COR-L47 (cell line): ENCODE results near the gene GPX2.

Source experiments
- DNase-seq: peaks from one replicate; lab custom pipeline; 2025; lab: John Stamatoyannopoulos, UW

GPX2 gene

DNA sequence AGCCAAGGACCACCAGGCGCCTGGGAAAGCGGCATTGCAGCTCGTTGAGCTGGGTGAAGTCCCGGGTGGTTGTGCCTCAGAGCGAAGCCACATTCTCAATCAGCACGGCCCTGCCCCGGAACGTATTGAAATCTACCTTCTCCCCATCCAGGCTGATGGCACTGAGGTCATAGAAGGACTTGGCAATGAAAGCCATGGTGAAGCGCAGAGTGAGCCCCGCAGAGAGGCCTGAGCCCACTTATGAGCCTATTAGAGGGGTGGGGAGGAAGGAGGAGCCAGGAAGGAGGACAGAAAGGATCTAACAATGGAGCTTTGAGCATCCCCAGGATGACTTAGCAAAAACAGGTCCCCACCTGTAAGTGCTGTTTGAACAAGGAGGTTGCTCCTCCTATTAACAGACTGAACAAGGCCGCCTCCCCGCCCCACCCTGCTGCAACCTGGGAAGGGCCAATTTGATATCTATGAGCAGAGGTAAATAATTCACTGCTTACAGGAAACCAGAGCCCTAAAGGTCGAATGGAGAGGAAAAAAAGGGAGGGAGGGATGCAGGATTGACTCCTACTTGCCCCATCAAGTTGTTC is at the start of gene GPX2:
TSS of gene GPX2 (minus strand) at position 215 of the 581 bp plus-strand sequence. CDS start at position 196, 19 bp downstream.
- peak; percentile 93 for DNase-seq

- no peak for DNase-seq
Measured at GRCh38 chr14:64990939-64991338, 48.4 kb upstream of the GPX2 start.

GRCh38 chr14:64990296-64990695 is 47.8 kb upstream of the GPX2 start:
- DNase-seq: no peak

- DNase-seq: no peak
Measured at GRCh38 chr14:64987438-64987767, 44.9 kb upstream of the GPX2 start.

- DNase-seq: peak; percentile 97
Measured at GRCh38 chr14:64986648-64987437, 44.3 kb upstream of the GPX2 start, which contains the start of gene FNTB. FNTB (plus strand) TSS chr14:64986895; CDS start chr14:64986954, 59 bp downstream.

DNA sequence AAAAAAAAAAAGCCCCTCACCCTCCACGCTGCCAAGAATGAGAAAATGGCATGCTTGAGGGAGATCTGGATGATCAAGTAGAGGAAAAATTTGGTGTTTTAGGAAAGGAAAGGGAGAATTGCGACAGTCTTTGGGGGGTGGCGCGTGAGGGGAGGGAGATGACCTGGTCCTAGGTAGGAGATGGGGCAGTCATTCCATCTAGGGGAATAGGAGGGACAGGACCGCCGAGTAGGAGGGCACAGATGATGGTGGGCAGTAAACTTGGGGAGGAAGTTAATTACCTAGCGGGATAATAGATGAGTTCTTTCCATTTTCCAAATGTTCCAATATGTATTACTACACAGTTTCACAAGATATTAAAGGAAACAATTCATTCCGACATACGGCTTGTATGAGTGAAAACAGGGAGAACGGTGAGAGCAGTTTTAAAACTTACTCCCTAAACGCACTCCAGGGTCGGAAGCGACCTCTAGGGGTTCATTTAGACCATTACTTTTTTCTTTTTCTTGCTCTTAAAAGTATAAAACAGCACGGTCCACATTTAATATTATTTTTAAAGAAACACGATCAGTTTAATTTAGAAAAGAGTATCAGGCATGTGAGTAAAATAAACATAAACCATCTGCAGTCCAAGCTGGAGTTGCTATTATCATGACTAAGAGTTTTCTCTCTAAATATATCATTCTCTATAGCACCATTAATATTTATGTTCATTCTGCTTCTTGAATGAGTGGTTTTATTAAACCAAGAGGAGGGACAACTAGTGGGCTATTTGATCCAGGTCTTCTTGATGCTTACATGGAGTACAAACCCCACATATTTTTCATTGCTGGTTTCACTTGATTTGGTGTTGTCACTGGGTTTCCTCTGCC is 41.1 kb upstream of the GPX2 start:
- peak; percentile 33 for DNase-seq

DNA sequence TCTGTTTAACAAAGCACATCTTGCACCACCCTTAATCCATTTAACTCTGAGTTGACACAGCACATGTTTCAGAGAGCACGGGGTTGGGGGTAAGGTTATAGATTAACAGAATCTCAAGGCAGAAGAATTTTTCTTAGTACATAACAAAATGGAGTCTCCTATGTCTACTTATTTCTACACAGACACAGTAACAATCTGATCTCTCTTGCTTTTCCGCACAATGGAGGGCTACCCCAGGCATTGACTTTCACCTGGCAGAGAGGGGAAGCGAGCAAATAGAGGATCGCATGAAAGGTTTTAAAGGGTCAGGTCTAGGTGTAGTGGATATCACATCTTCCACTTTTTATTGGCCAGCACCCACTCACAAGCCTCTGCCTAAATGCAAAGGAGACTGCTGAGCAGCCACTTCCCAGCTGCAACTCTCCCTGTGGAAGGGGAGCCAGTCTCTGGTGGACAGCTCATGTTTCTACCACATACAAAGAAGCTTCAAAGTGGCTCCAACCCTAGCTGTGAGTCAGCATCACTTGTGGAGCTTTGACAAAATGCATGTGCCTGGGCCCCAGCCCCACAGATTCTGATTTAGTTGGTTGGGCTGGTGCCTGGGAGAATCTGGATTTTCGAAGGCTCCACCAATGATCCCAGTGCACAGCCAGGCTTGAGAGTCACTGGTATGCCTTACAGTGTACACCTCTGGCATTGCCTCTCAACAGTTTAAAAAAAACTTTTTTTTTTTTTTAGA is 37.0 kb upstream of the GPX2 start:
- no peak for DNase-seq

GRCh38 chr14:64974563-64974962 is 32.0 kb upstream of the GPX2 start:
- no peak for DNase-seq

- no peak for DNase-seq
Measured at GRCh38 chr14:64973826-64974225, 31.3 kb upstream of the GPX2 start.

GRCh38 chr14:64973026-64973442 is 30.5 kb upstream of the GPX2 start:
- DNase-seq: no peak

DNA sequence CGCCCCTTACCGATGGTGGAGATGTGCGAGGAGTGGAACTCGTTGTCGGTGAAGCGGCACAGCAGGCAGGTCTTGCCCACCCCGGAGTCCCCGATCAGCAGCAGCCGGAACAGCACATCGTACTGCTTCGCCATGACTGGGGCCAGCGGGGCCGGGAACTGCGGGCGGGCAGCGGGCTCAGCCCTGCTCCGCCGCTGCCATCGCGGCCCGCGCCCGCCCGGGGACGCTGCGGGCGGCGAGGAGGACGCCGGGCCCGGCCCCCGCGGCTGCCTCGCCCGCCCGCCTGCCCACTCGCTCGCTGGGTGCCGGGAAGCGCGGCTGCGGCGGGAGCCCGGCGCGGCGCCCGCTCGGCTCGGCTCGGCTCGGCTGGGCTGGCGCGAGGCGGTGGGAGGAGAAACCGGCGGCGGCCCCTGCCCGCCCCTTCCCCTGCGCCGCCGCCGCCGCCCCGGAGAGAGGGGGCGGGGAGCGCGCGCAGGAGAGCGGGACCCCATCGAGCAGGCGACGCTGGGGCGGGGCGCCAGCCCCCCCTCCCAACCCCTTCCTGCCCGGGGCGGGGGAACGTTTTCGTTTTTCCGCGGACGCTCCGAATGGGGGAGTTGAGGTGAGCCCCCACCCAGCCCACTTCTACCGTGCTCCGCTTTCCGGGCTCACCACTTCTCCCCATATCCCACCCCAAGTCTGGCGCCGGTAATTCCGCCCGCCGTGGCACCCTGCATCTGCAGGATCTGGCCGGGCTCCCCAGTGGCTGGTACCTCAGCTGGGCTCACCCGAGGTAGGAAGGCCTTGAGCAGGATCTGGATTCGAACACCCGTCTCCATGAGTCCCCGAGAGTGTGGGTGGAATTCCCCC is 29.6 kb upstream of the GPX2 start, which contains the start of gene RAB15:
TSS of gene RAB15 (minus strand) at position 394 of the 849 bp plus-strand sequence. CDS start at position 134, 260 bp downstream.
- DNase-seq: peak; percentile 40

DNA sequence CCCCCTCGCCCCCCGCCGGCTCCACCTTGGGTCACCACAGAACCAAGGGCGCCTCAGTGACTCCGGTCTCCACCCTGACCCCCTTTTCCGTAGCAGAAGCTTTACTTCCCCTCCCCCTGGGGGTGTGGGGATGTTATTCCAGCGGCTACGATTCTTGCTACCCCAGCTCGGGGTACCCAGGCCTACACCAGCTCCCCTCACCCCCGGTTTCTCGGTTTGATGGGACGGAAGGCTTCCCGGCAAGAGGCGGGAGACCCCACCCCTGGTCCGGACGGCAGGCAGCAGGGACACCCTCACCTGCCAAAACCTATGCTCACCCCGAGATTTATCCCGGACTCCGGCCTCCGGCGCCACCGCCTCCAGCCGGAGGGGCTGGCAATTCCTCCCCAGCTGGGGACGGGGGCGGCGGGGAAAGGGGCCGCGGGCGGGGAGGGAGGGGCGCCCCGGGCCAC is 29.0 kb upstream of the GPX2 start:
- DNase-seq: no peak

DNA sequence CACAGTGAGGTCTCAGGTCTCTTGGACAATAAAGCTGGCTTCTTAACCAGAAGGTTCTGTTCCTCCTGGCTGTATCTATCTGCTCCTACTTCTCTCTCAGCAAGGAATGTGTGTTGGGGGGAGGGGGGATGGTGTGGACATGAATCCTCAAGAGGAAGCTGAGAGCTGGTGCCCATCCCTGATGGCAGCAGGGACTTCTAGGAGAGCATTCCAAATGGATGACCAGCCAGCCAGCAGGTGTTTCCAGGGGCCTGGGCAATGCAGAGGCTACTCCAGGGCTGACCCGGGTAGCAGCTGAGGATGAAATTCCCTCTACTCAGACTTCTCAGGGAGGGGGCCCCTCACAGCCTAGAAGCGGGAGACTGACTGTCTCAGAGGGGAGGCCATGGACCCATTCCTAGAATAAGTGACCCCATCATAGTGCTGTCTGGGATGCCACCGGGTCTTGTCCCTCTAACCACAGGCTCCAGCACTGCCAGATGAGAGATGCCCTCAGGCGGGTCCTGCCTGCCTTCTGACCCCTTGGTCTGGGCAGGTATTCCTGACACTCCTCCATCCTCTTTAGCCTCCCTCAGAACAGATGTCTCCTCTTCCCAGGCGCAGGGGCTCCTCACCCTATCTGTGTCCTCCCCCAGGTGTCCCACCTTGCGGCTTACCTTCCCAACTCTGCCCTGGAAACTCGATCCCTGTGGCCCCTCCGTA is 28.4 kb upstream of the GPX2 start:
- DNase-seq: no peak

DNA sequence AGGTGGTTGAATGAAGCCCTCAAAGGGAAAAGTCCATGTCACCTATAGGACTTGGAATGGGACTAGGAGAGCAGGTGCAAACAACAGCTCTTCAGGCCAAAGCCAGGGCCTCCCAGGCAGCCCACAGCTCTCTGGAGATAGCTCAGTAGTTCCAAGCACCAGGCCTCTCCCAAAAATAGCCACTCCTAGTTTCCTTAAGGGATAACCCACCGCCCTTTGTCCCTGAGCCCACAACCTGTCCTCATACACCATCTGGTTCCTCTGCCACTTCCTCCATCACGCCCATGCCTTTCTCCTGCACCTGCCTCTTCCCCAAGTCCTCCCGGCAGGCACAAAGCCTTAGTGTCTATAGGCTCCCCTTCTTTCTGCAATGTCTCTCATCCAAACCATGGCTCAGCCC is 27.5 kb upstream of the GPX2 start:
- no peak for DNase-seq

DNA sequence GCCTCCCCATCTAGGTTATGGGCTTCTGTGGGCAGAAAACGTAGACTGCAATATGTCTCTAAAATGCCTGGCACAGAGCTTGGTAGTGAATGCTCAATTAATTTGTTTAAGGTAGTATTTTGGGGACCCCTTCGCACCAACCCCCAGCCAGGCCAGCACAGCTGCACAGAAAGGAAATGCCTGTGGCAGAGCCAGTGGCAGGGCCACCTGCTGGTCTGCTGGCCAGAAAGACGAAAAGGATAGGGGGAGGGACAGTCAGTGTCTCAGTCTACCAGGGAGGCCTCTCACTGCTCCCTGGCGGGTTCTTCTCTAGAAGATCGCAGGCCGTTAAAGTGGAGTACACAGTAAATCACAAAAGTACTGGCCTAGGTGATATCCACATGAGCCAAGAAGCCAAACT is 26.1 kb upstream of the GPX2 start:
- no peak for DNase-seq

GRCh38 chr14:64968167-64968566 is 25.6 kb upstream of the GPX2 start:
- DNase-seq: no peak

GRCh38 chr14:64966976-64967375 is 24.4 kb upstream of the GPX2 start:
- DNase-seq: no peak

DNA sequence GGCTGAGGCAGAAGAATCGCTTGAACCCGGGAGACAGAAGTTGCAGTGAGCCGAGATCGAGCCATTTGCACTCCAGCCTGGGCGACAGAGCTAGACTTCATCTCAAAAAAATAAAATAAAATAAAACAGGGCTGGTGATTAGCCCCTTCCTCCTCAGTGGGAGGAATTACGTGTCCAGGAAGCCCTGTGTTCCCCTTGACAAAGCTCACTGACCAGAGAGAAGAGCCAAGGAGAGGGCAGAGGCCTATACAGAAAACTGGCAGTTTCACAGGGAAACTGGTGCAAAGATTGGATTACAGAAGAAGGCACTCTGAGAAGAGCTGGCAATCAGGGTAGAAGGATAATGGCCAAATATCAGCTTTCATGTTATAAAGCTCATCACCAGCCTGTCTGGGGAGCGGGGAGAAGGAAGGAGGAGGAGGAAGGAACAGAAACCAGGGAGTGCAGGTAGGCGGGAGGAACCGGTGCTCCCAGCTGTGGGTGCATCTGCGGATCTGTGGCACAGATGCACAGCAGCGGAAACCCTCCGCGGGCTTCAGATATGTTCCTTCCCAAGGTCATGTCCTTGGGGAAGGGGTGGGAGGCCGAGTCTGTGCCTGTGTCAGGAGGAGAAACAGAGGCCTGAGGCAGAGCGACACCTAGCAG is 22.9 kb upstream of the GPX2 start:
- no peak for DNase-seq

DNA sequence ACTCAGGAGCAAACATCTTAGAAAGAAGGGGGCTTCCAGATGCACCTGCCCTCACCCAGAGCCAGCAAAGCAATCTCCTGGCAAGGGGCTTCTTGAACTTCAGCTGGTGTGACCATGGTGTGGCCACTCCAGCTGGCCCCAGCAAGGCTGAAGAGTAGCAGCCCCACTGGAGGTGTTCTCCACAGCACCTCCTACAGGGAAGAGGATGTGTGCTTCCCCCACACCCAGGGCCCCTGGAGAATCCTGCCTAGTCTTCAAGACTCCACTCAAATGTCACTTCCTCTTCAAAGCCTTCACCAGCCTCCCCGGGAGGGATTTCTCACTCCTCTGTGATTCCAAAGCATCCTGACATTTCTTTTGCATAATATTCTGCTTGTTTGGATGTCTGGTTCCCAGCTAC is 21.1 kb upstream of the GPX2 start:
- DNase-seq: no peak
